OCI-LY3 (cell line): Measurements from ENCODE around the gene ALPP.

Source experiments
- H2AFZ ChIP-seq: fragments of 200-600, 300-600 bp; shearing (Covaris generic); 2 replicates; pipeline ENCODE4 v1.6.0; 2014; ENCODE audit warnings: antibody characterized with exemption, low read depth, low read length
- H3K27ac ChIP-seq: fragments of 200-600, 300-600 bp; sonication (generic); 2 replicates; pipeline ENCODE4 v1.5.1; 2014; ENCODE audit warnings: mild to moderate bottlenecking, low read length, moderate library complexity, mixed read lengths
- H3K27me3 ChIP-seq: fragments of 200-600, 300-600 bp; sonication (generic); 2 replicates; pipeline ENCODE4 v1.6.1; 2014; ENCODE audit warnings: low read depth, low read length, mixed read lengths
- H3K36me3 ChIP-seq: fragments of 200-600, 300-600 bp; sonication (generic); replicated peaks from 2 replicates; pipeline ENCODE3; 2014; ENCODE audit warnings: low read depth, low read length, mixed read lengths
- H3K4me1 ChIP-seq: fragments of 300-600, 200-600 bp; sonication (generic); 2 replicates; pipeline ENCODE4 v1.6.1; 2014; ENCODE audit warnings: low read length, mixed read lengths
- H3K4me2 ChIP-seq: fragments of 200-600, 300-600 bp; sonication (generic); 2 replicates; pipeline ENCODE4 v1.6.1; 2014; ENCODE audit warnings: low read length, mixed read lengths
- H3K4me3 ChIP-seq: fragments of 300-600, 200-600 bp; sonication (generic); 2 replicates; pipeline ENCODE4 v1.5.1; 2014; ENCODE audit warnings: antibody characterized with exemption, mild to moderate bottlenecking, low read length, moderate library complexity
- H3K79me2 ChIP-seq: fragments of 300-600, 200-600 bp; shearing (Covaris generic); 2 replicates; pipeline ENCODE4 v1.6.1; 2014; ENCODE audit warnings: mild to moderate bottlenecking, low read length, mixed read lengths
- H3K9ac ChIP-seq: fragments of 300-600, 200-600 bp; shearing (Covaris generic); 2 replicates; pipeline ENCODE4 v1.6.0; 2014; ENCODE audit warnings: mild to moderate bottlenecking, low read length, moderate library complexity
- H3K9me3 ChIP-seq: fragments of 200-600, 300-600 bp; shearing (Covaris generic); 2 replicates; pipeline ENCODE4 v1.6.1; 2014; ENCODE audit warnings: low read length, mixed read lengths; ENCODE audit not compliant: insufficient read depth
- H4K20me1 ChIP-seq: fragments of 200-600, 300-600 bp; sonication (generic); 2 replicates; pipeline ENCODE4 v1.6.1; 2016; ENCODE audit warnings: low read length, mixed read lengths; ENCODE audit not compliant: insufficient read depth
- CTCF ChIP-seq: fragments of 200-600, 300-600 bp; sonication (generic); IDR thresholded peaks from 2 replicates; pipeline ENCODE4 v1.5.1; 2014; ENCODE audit warnings: antibody characterized with exemption, low read length, low read depth
- EZH2phosphoT487 ChIP-seq: fragments of 200-600 bp; shearing (Covaris generic); IDR thresholded peaks from 2 replicates; pipeline ENCODE4 v1.6.1; 2018; ENCODE audit warnings: antibody characterized with exemption, mixed run types, low read depth

The ALPP gene

GRCh38 chr2:232396683-232397082, 18.1 kb downstream of the ALPP start:
- TF ChIP-seq EZH2phosphoT487 = no peak
- TF ChIP-seq CTCF = no peak
- Histone ChIP-seq H3K27me3 (no peaks in the 10 kb centered on the region), H2AFZ (no peak overlapping the region), H3K9me3 (no peaks in the 10 kb centered on the region), H3K4me1 (0 out of 2 replicates have a peak, but pooled peaks cover 5% of the 10 kb centered on the region), H3K27ac (no peak overlapping the region), H3K79me2 (no peaks in the 10 kb centered on the region), H3K4me2 (no peak overlapping the region), H4K20me1 (no peaks in the 10 kb centered on the region), H3K9ac (no peak overlapping the region), H3K4me3 (no peak overlapping the region), H3K36me3 (no peaks in the 10 kb centered on the region)

GRCh38 chr2:232398293-232399034, 19.9 kb downstream of the ALPP start:
- Histone ChIP-seq H3K27ac (no peak overlapping the region), H3K9me3 (no peaks in the 10 kb centered on the region), H3K4me1 (0 out of 2 replicates have a peak, but pooled peaks cover 5% of the 10 kb centered on the region), H3K9ac (no peak overlapping the region), H3K4me2 (no peak overlapping the region), H3K79me2 (no peaks in the 10 kb centered on the region), H3K4me3 (no peak overlapping the region), H3K36me3 (no peaks in the 10 kb centered on the region), H4K20me1 (no peaks in the 10 kb centered on the region), H3K27me3 (no peaks in the 10 kb centered on the region), H2AFZ (no peak overlapping the region)
- no peak for TF ChIP-seq EZH2phosphoT487
- no peak for TF ChIP-seq CTCF

- TF ChIP-seq EZH2phosphoT487 (no peak), CTCF (no peak)
- Histone ChIP-seq H3K4me3 (no peak overlapping the region), H3K27me3 (no peaks in the 10 kb centered on the region), H3K27ac (no peak overlapping the region), H3K4me2 (no peak overlapping the region), H2AFZ (no peak overlapping the region), H3K79me2 (no peaks in the 10 kb centered on the region), H4K20me1 (no peaks in the 10 kb centered on the region), H3K9me3 (no peaks in the 10 kb centered on the region), H3K36me3 (no peaks in the 10 kb centered on the region), H3K4me1 (0 out of 2 replicates have a peak, but pooled peaks cover 4% of the 10 kb centered on the region), H3K9ac (no peak overlapping the region)
Measured at GRCh38 chr2:232400256-232401015, 21.9 kb downstream of the ALPP start.

- H4K20me1 ChIP-seq = no peaks in the 10 kb centered on the region
- H3K9ac ChIP-seq = no peak overlapping the region
- H3K9me3 ChIP-seq = no peaks in the 10 kb centered on the region
- H3K27ac ChIP-seq = no peak overlapping the region
- H3K4me2 ChIP-seq = no peak overlapping the region
- no peak overlapping the region for H2AFZ ChIP-seq
- TF ChIP-seq EZH2phosphoT487 = no peak
- TF ChIP-seq CTCF = no peak
- no peaks in the 10 kb centered on the region for H3K4me1 ChIP-seq
- H3K36me3 ChIP-seq = no peaks in the 10 kb centered on the region
- no peaks in the 10 kb centered on the region for H3K79me2 ChIP-seq
- H3K4me3 ChIP-seq = no peak overlapping the region
- H3K27me3 ChIP-seq = no peaks in the 10 kb centered on the region
Measured at GRCh38 chr2:232402518-232402917, 24.0 kb downstream of the ALPP start.
